OCI-LY3 (cell line): ENCODE data around the gene PPP2R5A.

ENCODE experiments used
- H2AFZ ChIP-seq: fragments of 200-600, 300-600 bp; shearing (Covaris generic); 2 replicates; pipeline ENCODE4 v1.6.0; 2014; ENCODE audit warnings: antibody characterized with exemption, low read depth, low read length
- H3K27ac ChIP-seq: fragments of 200-600, 300-600 bp; sonication (generic); 2 replicates; pipeline ENCODE4 v1.5.1; 2014; ENCODE audit warnings: mild to moderate bottlenecking, low read length, moderate library complexity, mixed read lengths
- H3K27me3 ChIP-seq: fragments of 200-600, 300-600 bp; sonication (generic); 2 replicates; pipeline ENCODE4 v1.6.1; 2014; ENCODE audit warnings: low read depth, low read length, mixed read lengths
- H3K36me3 ChIP-seq: fragments of 200-600, 300-600 bp; sonication (generic); replicated peaks from 2 replicates; pipeline ENCODE3; 2014; ENCODE audit warnings: low read depth, low read length, mixed read lengths
- H3K4me1 ChIP-seq: fragments of 300-600, 200-600 bp; sonication (generic); 2 replicates; pipeline ENCODE4 v1.6.1; 2014; ENCODE audit warnings: low read length, mixed read lengths
- H3K4me2 ChIP-seq: fragments of 200-600, 300-600 bp; sonication (generic); 2 replicates; pipeline ENCODE4 v1.6.1; 2014; ENCODE audit warnings: low read length, mixed read lengths
- H3K4me3 ChIP-seq: fragments of 300-600, 200-600 bp; sonication (generic); 2 replicates; pipeline ENCODE4 v1.5.1; 2014; ENCODE audit warnings: antibody characterized with exemption, mild to moderate bottlenecking, low read length, moderate library complexity
- H3K79me2 ChIP-seq: fragments of 300-600, 200-600 bp; shearing (Covaris generic); 2 replicates; pipeline ENCODE4 v1.6.1; 2014; ENCODE audit warnings: mild to moderate bottlenecking, low read length, mixed read lengths
- H3K9ac ChIP-seq: fragments of 300-600, 200-600 bp; shearing (Covaris generic); 2 replicates; pipeline ENCODE4 v1.6.0; 2014; ENCODE audit warnings: mild to moderate bottlenecking, low read length, moderate library complexity
- H3K9me3 ChIP-seq: fragments of 200-600, 300-600 bp; shearing (Covaris generic); 2 replicates; pipeline ENCODE4 v1.6.1; 2014; ENCODE audit warnings: low read length, mixed read lengths; ENCODE audit not compliant: insufficient read depth
- H4K20me1 ChIP-seq: fragments of 200-600, 300-600 bp; sonication (generic); 2 replicates; pipeline ENCODE4 v1.6.1; 2016; ENCODE audit warnings: low read length, mixed read lengths; ENCODE audit not compliant: insufficient read depth
- EZH2phosphoT487 ChIP-seq: fragments of 200-600 bp; shearing (Covaris generic); IDR thresholded peaks from 2 replicates; pipeline ENCODE4 v1.6.1; 2018; ENCODE audit warnings: antibody characterized with exemption, mixed run types, low read depth
- TF ChIP-seq, protein P1 (sequence below): fragments of 200-600, 300-600 bp; sonication (generic); IDR thresholded peaks from 2 replicates; pipeline ENCODE4 v1.5.1; 2014; ENCODE audit warnings: antibody characterized with exemption, low read length, low read depth

Gene PPP2R5A

DNA sequence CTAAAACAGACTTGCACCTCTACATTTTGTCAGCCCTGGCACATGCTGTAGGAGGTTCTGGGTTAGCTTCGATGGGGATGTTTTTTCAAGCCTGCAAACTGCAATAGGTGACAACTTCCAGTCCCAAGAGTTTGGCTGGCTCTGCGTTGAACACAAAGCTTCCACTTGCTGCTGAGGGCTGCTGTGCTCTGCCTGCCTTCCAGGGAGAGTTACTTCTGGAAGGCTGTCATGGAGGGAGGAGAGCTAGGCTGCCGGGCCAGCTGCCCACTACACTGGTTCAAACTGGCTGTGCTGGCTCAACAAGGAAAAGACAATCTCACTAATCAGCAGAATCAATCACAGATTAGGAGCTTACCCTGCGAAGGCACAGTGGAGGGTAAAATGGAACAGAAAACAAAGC is 46.7 kb upstream of the PPP2R5A start:
- peaks cover 9% of the 10 kb centered on the region for H3K4me1 ChIP-seq
- no peaks in the 10 kb centered on the region for H3K79me2 ChIP-seq
- H3K4me2 ChIP-seq, result no peak overlapping the region

GRCh38 chr1:212241501-212241900 is 43.7 kb upstream of the PPP2R5A start:
- H3K9me3 ChIP-seq, result no peaks in the 10 kb centered on the region
- H3K27me3 ChIP-seq, result no peaks in the 10 kb centered on the region
- peaks cover 9% of the 10 kb centered on the region for H3K4me1 ChIP-seq
- H4K20me1 ChIP-seq, result no peaks in the 10 kb centered on the region
- no peak for TF ChIP-seq EZH2phosphoT487
- TF ChIP-seq, protein P1, sequence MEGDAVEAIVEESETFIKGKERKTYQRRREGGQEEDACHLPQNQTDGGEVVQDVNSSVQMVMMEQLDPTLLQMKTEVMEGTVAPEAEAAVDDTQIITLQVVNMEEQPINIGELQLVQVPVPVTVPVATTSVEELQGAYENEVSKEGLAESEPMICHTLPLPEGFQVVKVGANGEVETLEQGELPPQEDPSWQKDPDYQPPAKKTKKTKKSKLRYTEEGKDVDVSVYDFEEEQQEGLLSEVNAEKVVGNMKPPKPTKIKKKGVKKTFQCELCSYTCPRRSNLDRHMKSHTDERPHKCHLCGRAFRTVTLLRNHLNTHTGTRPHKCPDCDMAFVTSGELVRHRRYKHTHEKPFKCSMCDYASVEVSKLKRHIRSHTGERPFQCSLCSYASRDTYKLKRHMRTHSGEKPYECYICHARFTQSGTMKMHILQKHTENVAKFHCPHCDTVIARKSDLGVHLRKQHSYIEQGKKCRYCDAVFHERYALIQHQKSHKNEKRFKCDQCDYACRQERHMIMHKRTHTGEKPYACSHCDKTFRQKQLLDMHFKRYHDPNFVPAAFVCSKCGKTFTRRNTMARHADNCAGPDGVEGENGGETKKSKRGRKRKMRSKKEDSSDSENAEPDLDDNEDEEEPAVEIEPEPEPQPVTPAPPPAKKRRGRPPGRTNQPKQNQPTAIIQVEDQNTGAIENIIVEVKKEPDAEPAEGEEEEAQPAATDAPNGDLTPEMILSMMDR, result no peak
- H3K36me3 ChIP-seq, result no peaks in the 10 kb centered on the region
- no peak overlapping the region for H3K9ac ChIP-seq
- H3K4me2 ChIP-seq, result no peak overlapping the region
- H3K4me3 ChIP-seq, result no peak overlapping the region
- no peaks in the 10 kb centered on the region for H3K79me2 ChIP-seq
- H2AFZ ChIP-seq, result no peak overlapping the region
- no peak overlapping the region for H3K27ac ChIP-seq

More for the DNA sequence above, 46.7 kb upstream of the PPP2R5A start:
- Histone ChIP-seq H3K36me3 (no peaks in the 10 kb centered on the region), H2AFZ (no peak overlapping the region), H3K27me3 (no peaks in the 10 kb centered on the region), H4K20me1 (no peaks in the 10 kb centered on the region), H3K9ac (no peak overlapping the region), H3K9me3 (no peaks in the 10 kb centered on the region), H3K4me3 (no peak overlapping the region), H3K27ac (no peak overlapping the region)
- TF ChIP-seq, protein P1, result no peak
- TF ChIP-seq EZH2phosphoT487, result no peak

GRCh38 chr1:212241957-212242287 is 43.3 kb upstream of the PPP2R5A start:
- H3K9me3 ChIP-seq, result no peaks in the 10 kb centered on the region
- H3K36me3 ChIP-seq, result no peaks in the 10 kb centered on the region
- H4K20me1 ChIP-seq, result no peaks in the 10 kb centered on the region
- no peak overlapping the region for H3K27ac ChIP-seq
- no peak overlapping the region for H3K4me2 ChIP-seq
- TF ChIP-seq, protein P1, result no peak
- no peak for TF ChIP-seq EZH2phosphoT487
- no peak overlapping the region for H2AFZ ChIP-seq
- H3K27me3 ChIP-seq, result no peaks in the 10 kb centered on the region
- H3K79me2 ChIP-seq, result no peaks in the 10 kb centered on the region
- H3K4me1 ChIP-seq, result peaks cover 9% of the 10 kb centered on the region
- no peak overlapping the region for H3K9ac ChIP-seq
- no peak overlapping the region for H3K4me3 ChIP-seq

- no peaks in the 10 kb centered on the region for H3K36me3 ChIP-seq
- no peak overlapping the region for H2AFZ ChIP-seq
- no peaks in the 10 kb centered on the region for H3K79me2 ChIP-seq
- H3K9ac ChIP-seq, result no peak overlapping the region
- TF ChIP-seq EZH2phosphoT487, result no peak
- H3K4me3 ChIP-seq, result no peak overlapping the region
- H4K20me1 ChIP-seq, result no peaks in the 10 kb centered on the region
- no peak overlapping the region for H3K27ac ChIP-seq
- H3K4me2 ChIP-seq, result no peak overlapping the region
- H3K9me3 ChIP-seq, result no peaks in the 10 kb centered on the region
- H3K27me3 ChIP-seq, result no peaks in the 10 kb centered on the region
- H3K4me1 ChIP-seq, result peaks cover 8% of the 10 kb centered on the region
Measured at GRCh38 chr1:212242288-212242984, 42.8 kb upstream of the PPP2R5A start.
